ENCODE measurements around the gene TOM1L2. TPM values are rescaled to one million over a fixed set of nuclear protein-coding genes. Genes with fewer than 3 reads are reported as not detected.
A peak's percentile ranks its signal among the peaks of the same experiment; 100 is the strongest.

TOM1L2 gene
- total and polyA plus RNA-seq, 2 of the 4 experiments (the other 2 are of a cell fraction) = 34.4 to 51.7 TPM

DNA sequence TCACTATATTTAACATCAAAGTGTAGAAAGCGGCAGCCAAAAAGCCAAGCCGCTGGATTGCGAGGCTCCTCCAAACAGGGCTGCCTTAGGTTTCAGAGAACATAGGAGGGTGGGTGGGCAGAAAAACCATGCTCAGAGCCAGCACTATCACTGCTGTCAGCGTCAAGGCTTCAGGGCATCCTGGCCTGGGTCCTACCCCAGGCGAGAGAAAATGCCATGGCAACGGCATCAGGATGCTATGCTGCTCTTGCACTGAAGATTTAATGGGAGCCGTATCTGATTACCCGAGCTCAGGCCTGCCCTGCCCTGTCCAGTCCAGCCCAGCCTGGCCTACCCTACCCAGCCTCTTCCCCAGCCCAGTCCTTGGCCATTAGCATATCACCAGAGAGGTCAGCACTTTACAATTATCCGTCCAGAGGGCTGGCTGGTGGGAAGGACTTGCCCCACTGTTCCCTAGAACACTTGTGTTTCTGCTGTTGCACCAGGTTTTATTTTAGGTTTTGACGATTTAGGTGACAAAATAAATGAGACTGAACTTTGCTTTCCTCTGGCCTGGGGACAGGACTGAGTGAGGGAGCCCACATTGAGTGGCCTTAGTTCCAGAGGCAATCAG, 61.1 kb downstream of the TOM1L2 start:
- ChIA-PET CTCF (interaction anchor here (0.6 kb wide), 2 partner anchors 8 to 10 kb away, joined by 3 to 4 read pairs; no protein-coding TSS in a partner anchor), POLR2A (ENCODE audit: unreplicated experiment) (no interaction called here)
- H3K9me3 ChIP-seq (ENCODE audit: control insufficient read depth, insufficient read depth, low read length) = no peaks in the 10 kb centered on the region
- WGBS, 2 experiments (ENCODE audit: extremely low coverage in 2 of 2, insufficient read length in 1 of 2) = 66% methylated on average over 4 of the region's 10 CpGs; no CpG with 5 or more reads in 1 of the 2 experiments
- H3K14ac ChIP-seq (replicated peaks; ENCODE audit: low read depth, low read length) = no peak overlapping the region
- intact Hi-C loops (cut with micrococcal nuclease) = no loop called here
- ATAC-seq (ENCODE audit: low read depth) = no peak
- no peak overlapping the region for H4K8ac ChIP-seq (ENCODE audit: low read depth in 2 of 2, low read length in 2 of 2)
- H3K9ac ChIP-seq (ENCODE audit: low read depth, low read length) = no peak overlapping the region
- no peak overlapping the region for H3K4me2 ChIP-seq (ENCODE audit: low read depth, low read length)
- no TSS peak for BruUV-seq (replicated peaks)
- no peak overlapping the region for H2AFZ ChIP-seq (replicated peaks; ENCODE audit: low read length, poor library complexity)
- no peak for TF ChIP-seq CHD1 (IDR thresholded peaks at IDR 0.05; ENCODE audit: low read depth, low read length)
- no peak for TF ChIP-seq NFE2L2 (IDR thresholded peaks at IDR 0.05; ENCODE audit: low read depth, low read length)
- TF ChIP-seq MAZ (IDR thresholded peaks at IDR 0.05; ENCODE audit: borderline replicate concordance, low read depth, low read length) = no peak
- no peak for TF ChIP-seq SMC3 (IDR thresholded peaks at IDR 0.05; ENCODE audit: low read depth, low read length)
- TF ChIP-seq CTCF (conservative IDR thresholded peaks at IDR 0.05; ENCODE audit: low read depth, low read length) = no peak
- no peak for TF ChIP-seq RCOR1 (IDR thresholded peaks at IDR 0.05; ENCODE audit: insufficient replicate concordance, low read length)
- no peak for TF ChIP-seq USF2 (IDR thresholded peaks at IDR 0.05; ENCODE audit: low read depth, low read length)
- no peak for TF ChIP-seq POLR2A (IDR thresholded peaks at IDR 0.05; ENCODE audit: low read depth, low read length)
- no peak for TF ChIP-seq CEBPB (IDR thresholded peaks at IDR 0.05; ENCODE audit: low read depth, low read length)
- TF ChIP-seq BHLHE40 (IDR thresholded peaks at IDR 0.05; ENCODE audit: low read depth, low read length) = no peak
- TF ChIP-seq MXI1 (IDR thresholded peaks at IDR 0.05; ENCODE audit: borderline replicate concordance, low read depth, low read length) = no peak
- TF ChIP-seq RFX5 (IDR thresholded peaks at IDR 0.05; ENCODE audit: low read depth, low read length) = no peak
- TF ChIP-seq ELK1 (IDR thresholded peaks at IDR 0.05; ENCODE audit: borderline replicate concordance, low read depth, low read length) = no peak
- no peak for TF ChIP-seq MAFK (IDR thresholded peaks at IDR 0.05; ENCODE audit: low read depth, low read length)
- no peak for TF ChIP-seq RAD21 (IDR thresholded peaks at IDR 0.05; ENCODE audit: low read length)
- no peak overlapping the region for H2AK5ac ChIP-seq (ENCODE audit: low read depth, low read length)
- no peak for DNase-seq
- no peaks in the 10 kb centered on the region for H3K36me3 ChIP-seq (ENCODE audit: control insufficient read depth, insufficient read depth, low read length)
- peaks cover 24% of the 10 kb centered on the region for H3K9me1 ChIP-seq (ENCODE audit: insufficient read depth, low read length)
- no peak overlapping the region for H4K91ac ChIP-seq (ENCODE audit: insufficient read depth, low read depth, low read length)
- in situ Hi-C loops (cut with MboI; ENCODE audit: low sequenced_read_pairs) = no loop called here
- H4K5ac ChIP-seq (ENCODE audit: low read depth, low read length) = no peak overlapping the region
- dilution Hi-C loops (cut with HindIII; ENCODE audit: low sequenced_read_pairs, unreplicated experiment) = no loop called here
- H2BK5ac ChIP-seq (ENCODE audit: low read depth, low read length, poor library complexity, severe bottlenecking) = no peak overlapping the region
- H2BK120ac ChIP-seq (ENCODE audit: low read depth, low read length) = no peak overlapping the region
- H2AK9ac ChIP-seq (replicated peaks; ENCODE audit: low read depth, low read length, poor library complexity) = peak overlapping the region; percentile 60
- H3K4ac ChIP-seq (ENCODE audit: low read depth, low read length) = no peak overlapping the region
- no peak overlapping the region for H3K4me3 ChIP-seq (ENCODE audit: insufficient read depth, low read depth, low read length)
- H3K18ac ChIP-seq (ENCODE audit: low read depth, low read length) = no peak overlapping the region
- peaks cover 16% of the 10 kb centered on the region for H3K4me1 ChIP-seq (ENCODE audit: control insufficient read depth, insufficient read depth, low read length)
- H3K27me3 ChIP-seq (ENCODE audit: control insufficient read depth, insufficient read depth, low read length) = no peaks in the 10 kb centered on the region
- H3K79me1 ChIP-seq (ENCODE audit: low read depth in 1 of 2, low read length in 2 of 2) = peaks cover 12 to 46% of the 10 kb centered on the region in 2 experiments
- no peak overlapping the region for H3K56ac ChIP-seq (ENCODE audit: extremely low read depth, insufficient read depth, low read length)
- no peak overlapping the region for H2BK15ac ChIP-seq (ENCODE audit: low read depth, low read length)
- no peak overlapping the region for H3K23ac ChIP-seq (ENCODE audit: low read depth, low read length)
- no peak overlapping the region for H3K27ac ChIP-seq (ENCODE audit: insufficient read depth, low read length)
- H2BK20ac ChIP-seq (ENCODE audit: low read depth, low read length) = no peak overlapping the region
- H4K20me1 ChIP-seq (ENCODE audit: insufficient read depth, low read length) = no peaks in the 10 kb centered on the region

Measured in IMR-90 (cell line).